ENCODE data around the gene ZNF337.

GRCh38 chr20:25685276-25686080, 11.2 kb downstream of the ZNF337 start:
- no peak for TF ChIP-seq PATZ1 (CRISPR knock-in tag; IDR thresholded peaks at IDR 0.05; ENCODE audit: borderline replicate concordance)
- TF ChIP-seq TSHZ2 (CRISPR knock-in tag; IDR thresholded peaks at IDR 0.05) = no peak
- TF ChIP-seq CSDC2 (CRISPR knock-in tag; IDR thresholded peaks at IDR 0.05) = no peak
- TF ChIP-seq RARB (CRISPR knock-in tag; IDR thresholded peaks at IDR 0.05) = no peak
- TF ChIP-seq ESRRG (CRISPR knock-in tag; IDR thresholded peaks at IDR 0.05) = no peak
- TF ChIP-seq ARNTL (CRISPR knock-in tag; IDR thresholded peaks at IDR 0.05; ENCODE audit: borderline replicate concordance, low read depth) = no peak

Measured in SK-N-SH treated with all-trans-retinoic acid at 6 μM for 48 hours (cell line).